Neural cell (in vitro differentiated cells): ENCODE data around the gene FYB1.

Source experiments
- MXI1 ChIP-seq: fragments of 450-650 bp; conservative IDR thresholded peaks from 2 replicates; pipeline ENCODE4 v1.6.1; 2014; ENCODE audit warnings: antibody characterized with exemption, mild to moderate bottlenecking; ENCODE audit not compliant: poor library complexity, severe bottlenecking
- TF ChIP-seq, protein P1 (sequence below): fragments of 450-650 bp; IDR thresholded peaks from 2 replicates; pipeline ENCODE4 v1.5.1; 2014; ENCODE audit warnings: antibody characterized with exemption, mild to moderate bottlenecking, moderate library complexity; ENCODE audit not compliant: poor library complexity, severe bottlenecking

DNA sequence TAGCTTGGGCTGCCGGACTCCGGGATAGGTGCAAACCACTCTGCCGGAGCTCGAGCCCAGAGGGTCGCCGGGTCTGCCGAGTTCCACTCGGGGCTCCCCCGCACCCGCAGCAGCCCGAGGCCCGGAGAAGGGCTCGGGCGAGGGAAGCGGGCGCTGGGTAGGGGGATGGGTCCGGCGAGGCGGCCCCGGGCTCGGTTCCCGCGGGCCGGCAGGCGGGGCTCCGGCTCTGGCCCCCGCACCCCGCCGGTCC, 145.7 kb downstream of the FYB1 start:
- TF ChIP-seq, protein P1, sequence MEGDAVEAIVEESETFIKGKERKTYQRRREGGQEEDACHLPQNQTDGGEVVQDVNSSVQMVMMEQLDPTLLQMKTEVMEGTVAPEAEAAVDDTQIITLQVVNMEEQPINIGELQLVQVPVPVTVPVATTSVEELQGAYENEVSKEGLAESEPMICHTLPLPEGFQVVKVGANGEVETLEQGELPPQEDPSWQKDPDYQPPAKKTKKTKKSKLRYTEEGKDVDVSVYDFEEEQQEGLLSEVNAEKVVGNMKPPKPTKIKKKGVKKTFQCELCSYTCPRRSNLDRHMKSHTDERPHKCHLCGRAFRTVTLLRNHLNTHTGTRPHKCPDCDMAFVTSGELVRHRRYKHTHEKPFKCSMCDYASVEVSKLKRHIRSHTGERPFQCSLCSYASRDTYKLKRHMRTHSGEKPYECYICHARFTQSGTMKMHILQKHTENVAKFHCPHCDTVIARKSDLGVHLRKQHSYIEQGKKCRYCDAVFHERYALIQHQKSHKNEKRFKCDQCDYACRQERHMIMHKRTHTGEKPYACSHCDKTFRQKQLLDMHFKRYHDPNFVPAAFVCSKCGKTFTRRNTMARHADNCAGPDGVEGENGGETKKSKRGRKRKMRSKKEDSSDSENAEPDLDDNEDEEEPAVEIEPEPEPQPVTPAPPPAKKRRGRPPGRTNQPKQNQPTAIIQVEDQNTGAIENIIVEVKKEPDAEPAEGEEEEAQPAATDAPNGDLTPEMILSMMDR: no peak
- TF ChIP-seq MXI1: no peak
